NK-92 (cell line): ENCODE measurements around the gene GLIS2.
A peak's percentile ranks its signal among the peaks of the same experiment; 100 is the strongest.

Source experiments
- DNase-seq: peaks from one replicate; lab custom pipeline; 2025; ENCODE audit not compliant: unreplicated experiment; lab: John Stamatoyannopoulos, UW

Gene GLIS2

GRCh38 chr16:4350365-4350786 is 34.5 kb downstream of the GLIS2 start:
- no peak for DNase-seq

DNA sequence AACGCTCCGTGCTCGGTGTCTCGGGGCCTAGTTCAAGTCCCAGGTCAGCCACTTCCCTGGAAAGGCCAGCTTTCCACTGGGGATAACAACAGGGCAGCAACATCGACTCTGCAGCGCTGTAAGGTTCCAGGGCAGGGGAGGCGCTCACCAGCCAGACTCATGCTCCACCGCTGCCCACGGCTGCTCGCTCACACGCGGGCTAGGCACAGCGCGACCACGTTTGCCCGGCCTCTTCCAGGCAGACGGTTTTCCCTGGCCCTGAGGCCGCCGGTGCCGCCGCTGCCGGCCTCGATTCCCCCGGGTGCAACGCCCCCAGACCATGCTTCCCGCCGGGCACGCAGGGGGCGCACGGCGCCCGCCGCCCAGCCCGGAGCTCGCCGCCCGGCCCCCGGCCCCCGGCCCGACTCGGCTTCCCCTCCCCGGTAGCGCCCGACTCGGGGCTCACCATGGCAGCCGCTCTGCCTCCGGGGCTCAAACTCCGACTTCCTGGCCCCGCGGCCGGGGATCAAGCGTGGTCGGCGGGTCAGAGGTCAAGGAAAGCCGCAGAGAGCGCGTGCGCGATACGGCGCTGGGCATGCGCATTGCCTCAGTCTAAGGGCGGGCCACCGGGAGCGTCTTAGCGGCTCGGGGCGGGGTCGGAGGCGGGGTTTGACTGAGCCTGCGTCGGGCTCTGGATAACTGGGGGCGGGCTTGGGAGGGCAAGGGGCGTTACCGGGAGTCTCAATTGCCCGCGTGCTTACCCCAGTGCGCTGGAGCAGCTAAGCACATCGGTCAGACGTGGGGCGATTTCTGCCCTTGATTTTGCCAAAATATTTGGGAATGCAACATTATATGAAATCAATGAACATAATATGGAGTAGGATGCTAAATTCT is 35.2 kb downstream of the GLIS2 start, which contains the start of gene PAM16:
Gene PAM16 (minus strand): TSS at position 535 of the 873 bp plus-strand sequence. CDS start 87 bp downstream, at position 448.
- DNase-seq = peak; percentile 89

DNA sequence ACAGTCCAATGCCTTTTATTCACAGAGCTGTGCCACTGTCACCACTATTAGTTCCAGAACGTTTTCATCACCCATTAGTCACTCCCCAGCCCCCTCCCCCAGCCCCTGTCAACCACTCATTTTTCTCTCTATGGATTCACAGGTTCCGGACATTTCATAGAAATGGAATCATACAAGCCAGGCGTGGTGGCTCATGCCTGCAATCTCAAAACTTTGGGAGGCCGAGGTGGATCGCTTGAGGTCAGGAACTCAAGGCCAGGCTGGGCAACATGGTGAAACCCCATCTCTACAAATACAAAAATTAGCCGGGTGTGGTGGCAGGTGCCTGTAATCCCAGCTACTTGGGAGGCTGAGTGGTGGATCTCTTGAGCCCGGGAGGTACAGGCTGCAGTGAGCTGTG is 36.0 kb downstream of the GLIS2 start:
- no peak for DNase-seq

DNA sequence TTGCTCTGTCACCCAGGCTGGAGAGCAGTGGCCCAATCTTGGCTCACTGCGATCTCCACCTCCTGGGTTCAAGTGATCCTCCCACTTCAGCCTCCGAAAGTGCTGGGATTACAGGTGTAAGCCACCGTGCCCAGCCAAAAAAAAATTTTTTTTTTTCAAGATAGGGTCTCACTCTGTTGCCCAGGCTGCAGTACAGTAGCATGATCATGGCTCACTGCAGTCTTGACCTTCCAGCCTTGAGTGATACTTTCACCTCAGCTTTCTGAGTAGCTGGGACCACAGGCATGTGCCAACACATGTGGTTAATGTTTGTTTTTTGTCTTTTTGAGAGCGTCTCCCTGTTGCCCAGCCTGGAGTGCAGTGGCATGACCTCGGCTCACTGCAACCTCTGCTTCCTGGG is 37.0 kb downstream of the GLIS2 start:
- no peak for DNase-seq

- no peak for DNase-seq
These were observed 37.8 kb downstream of the GLIS2 start for GRCh38 chr16:4353675-4354074.

GRCh38 chr16:4354512-4355409 is 38.9 kb downstream of the GLIS2 start:
- DNase-seq = no peak

GRCh38 chr16:4356820-4357219 is 41.0 kb downstream of the GLIS2 start:
- no peak for DNase-seq

DNA sequence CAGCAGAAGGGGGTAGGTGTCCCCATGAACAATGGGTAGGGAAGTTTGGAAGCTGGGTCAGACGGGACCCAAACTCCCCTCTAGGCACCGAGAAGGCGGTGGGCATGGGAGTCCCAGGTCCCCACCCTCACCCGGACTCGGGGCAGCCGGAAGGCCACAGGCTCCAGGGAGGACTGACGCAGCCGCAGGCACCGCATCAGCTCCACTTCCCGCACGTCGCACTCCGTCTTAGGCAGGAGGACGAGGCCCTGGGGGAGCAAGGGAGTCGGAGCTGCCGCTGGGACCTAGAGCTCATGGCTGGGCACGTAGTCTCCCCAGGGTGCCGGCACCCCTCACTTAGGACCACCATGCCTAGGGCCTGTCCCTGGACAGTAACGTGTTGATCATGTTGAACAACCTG is 42.4 kb downstream of the GLIS2 start:
- DNase-seq = no peak

GRCh38 chr16:4358831-4359561 is 43.1 kb downstream of the GLIS2 start:
- DNase-seq = no peak

DNA sequence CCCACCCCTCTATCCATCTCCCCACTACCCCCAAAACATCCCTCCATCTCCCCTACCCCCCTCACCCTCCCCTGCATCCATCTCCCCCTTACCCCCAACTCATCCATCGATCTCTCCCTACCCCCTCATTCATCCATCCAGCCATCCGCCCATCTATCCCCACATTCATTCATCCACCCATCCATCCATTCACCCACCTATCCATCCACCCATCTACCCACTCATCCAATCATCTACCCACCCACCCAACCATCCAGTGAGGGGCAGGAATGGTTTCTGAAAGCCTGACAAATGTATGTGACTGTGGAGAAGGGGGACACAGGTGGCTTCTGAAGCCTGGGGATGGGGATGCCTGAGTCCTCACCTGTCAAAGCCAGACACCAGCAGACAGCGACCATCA is 44.0 kb downstream of the GLIS2 start:
- DNase-seq = no peak

DNA sequence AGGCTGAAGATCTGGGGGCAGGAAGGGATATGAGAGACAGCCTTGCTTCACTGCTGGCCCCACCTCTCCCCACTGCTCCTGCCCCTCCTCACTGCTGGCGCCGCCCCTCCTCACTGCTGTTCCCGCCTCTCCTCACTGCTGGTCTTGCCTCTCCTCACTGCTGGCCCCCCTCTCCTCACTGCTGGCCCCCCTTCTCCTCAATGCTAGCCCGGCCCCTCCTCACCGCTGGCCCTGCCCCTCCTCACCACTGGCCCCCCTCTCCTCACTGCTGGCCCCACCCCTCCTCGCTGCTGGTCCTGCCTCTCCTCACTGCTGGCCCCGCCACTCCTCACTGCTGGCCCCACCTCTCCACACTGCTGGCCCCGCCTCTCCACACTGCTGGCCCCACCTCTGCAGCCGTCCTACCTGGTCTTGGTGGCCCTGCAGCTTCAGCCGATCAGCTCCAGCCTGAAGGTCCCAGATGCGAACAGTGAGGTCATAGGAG is 44.7 kb downstream of the GLIS2 start:
- DNase-seq = no peak

DNA sequence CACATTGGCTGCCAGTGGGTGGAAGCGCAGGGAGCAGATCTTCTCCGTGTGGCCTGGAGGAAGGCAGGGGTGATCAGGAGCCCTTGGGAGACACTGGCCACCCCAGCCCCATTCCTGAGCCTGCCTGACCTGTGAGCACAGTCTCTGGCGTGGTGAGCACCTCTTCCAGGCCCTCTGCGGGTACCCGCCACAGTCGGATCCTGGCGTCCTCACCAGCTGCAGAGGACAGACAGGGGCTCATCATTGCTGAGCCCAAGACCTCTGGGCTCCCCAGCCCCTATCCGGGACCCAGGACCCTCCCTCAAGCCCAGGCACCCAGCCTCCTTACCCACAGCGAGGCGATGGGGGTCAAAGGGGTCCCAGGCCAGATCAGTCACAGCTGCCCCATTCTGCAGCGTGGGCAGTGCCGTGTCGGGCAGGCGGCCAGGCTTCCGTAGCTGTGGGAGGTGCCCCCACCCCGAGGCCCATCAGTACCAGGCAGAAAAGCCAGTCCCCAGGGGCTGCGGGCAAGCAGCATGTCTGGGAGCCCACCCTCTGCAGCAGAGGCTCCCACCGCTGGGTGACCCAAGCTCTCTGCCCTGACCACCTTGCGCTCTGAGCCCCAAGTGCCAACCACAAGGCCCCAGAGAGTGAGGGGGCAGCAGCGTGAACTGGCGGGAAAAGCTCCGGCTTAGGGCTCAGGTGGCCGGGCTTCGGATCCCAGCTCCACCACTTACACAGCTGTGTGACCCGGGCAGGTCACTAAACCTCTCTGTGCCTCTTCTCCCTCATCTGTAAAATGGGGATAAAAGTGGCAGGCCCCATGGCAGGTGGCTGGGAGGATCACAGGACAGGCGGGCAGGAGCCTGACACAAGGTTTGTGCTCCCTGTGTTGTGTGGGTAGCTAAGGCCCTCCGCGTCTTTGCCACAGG is 45.4 kb downstream of the GLIS2 start:
- no peak for DNase-seq

DNA sequence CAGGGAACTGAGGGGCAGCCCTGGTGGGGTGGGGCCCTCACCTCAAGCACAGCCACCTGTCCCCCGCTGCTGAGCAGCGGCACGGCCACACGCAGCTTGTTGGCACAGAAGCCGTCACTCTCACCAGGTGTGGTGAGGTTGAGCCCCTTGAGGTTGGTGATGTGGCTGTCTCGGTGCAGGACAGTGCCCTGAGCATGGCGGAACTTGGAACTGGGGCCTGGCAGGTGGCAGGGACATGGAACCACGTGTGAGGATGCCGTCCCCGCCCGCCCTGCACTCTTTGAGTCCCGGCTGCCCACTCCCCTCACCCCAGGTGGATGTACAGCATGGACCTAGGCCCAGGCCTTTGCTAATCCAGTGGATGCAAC is 46.1 kb downstream of the GLIS2 start:
- no peak for DNase-seq

DNA sequence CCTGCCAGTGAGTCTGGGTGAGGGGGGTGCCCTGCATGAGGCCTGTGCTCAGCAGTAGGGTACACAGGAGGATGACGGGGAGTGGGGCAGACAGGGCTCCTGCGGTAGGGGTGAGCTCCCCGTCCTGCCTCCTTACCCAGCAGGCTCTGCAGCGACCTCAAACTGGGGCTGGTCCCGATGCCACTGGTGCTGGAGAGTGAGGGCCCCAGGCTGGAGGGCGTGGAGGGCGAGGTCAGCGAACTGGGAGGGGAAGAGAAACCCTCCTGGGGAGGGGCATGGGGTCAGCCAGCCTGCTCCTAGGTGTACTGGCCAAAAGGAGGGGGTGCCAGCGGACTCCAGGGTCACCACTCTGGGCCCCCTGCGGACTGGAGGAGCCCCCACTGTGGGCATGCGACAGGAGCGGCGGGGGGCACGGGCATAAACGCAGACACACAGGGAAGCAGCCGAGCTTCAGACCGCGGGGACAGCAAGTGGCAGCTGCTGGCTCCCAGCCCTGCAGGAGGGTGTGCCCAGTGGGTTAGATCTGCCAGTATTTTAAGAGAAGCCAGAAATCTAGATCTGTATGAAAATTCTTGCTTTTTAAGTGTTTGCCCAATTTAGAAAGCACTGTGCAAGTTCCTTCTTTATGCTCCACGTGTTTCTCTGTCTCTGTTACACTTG is 46.7 kb downstream of the GLIS2 start:
- DNase-seq = no peak

GRCh38 chr16:4364196-4365013 is 48.5 kb downstream of the GLIS2 start:
- no peak for DNase-seq

DNA sequence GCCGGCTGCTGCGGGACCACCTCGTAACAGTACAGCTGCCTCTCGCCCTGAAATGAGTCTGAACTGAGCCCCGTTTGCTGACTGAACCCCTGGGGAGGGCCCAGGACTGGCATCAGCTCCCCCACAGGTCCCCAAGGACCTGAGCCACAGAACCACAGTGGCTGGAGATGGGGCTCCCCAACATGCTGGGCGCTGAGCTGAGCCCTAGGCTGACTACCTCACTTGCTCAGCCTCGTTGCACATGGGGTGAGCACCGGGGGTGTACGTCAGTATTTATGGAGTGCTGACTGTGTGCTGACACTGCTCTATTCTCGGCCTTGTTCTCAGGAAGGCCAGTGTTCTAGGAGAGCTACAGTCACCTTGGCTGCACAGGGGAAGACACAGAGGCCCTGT is 49.1 kb downstream of the GLIS2 start:
- no peak for DNase-seq

GRCh38 chr16:4365615-4366014 is 49.7 kb downstream of the GLIS2 start:
- no peak for DNase-seq

DNA sequence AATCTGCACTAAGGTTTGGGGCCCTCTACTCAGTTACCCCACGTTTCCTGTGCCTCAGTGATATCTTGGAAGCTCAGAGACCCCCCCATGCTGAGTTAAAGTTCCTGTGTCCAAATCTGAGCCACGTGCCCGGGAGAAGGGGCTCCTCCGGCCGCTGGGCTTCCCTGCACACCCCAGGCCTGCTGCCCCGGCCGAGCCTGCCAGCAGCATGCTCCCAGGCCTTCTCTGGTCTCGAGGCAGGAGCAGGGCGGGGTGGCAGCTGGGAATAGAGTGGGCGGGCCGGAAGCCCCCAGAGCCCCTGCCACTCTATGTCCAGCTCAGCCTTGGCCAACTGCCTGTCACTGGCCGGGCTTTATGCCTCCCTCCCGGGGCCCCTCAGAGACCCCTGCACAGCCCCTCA is 50.1 kb downstream of the GLIS2 start:
- no peak for DNase-seq

GRCh38 chr16:4367393-4367856 is 51.6 kb downstream of the GLIS2 start:
- DNase-seq = no peak
